Measurements from ENCODE around the gene TM4SF1. TPM values are rescaled to one million over a fixed set of nuclear protein-coding genes. Genes with fewer than 3 reads are reported as not detected.
"Not testable (repeated sequence)": the region's sequence is repeated elsewhere in the genome, so short reads cannot be mapped to it uniquely, and the experiment has no call there.

Gene TM4SF1
- total RNA-seq, 1 donor from 2014 or later, result not detected

GRCh38 chr3:149381173-149382100 is 4.0 kb upstream of the TM4SF1 start:
- no peaks in the 10 kb centered on the region for H3K36me3 ChIP-seq
- TF ChIP-seq EZH2 (IDR thresholded peaks at IDR 0.05), result no peak
- TF ChIP-seq CTCF (IDR thresholded peaks at IDR 0.05), result no peak
- no peak for TF ChIP-seq EZH2phosphoT487 (IDR thresholded peaks at IDR 0.05)
- no peaks in the 10 kb centered on the region for H3K9me3 ChIP-seq (ENCODE audit: low read depth)
- no peaks in the 10 kb centered on the region for H4K20me1 ChIP-seq (ENCODE audit: low read depth)
- peaks cover 6% of the 10 kb centered on the region for H3K36me3 Mint-ChIP-seq
- peaks cover 12% of the 10 kb centered on the region for H3K4me1 ChIP-seq
- H3K27me3 Mint-ChIP-seq (ENCODE audit: insufficient read depth, low read depth), result peaks cover 12% of the 10 kb centered on the region
- H3F3A ChIP-seq (ENCODE audit: low read depth), result peaks cover 7% of the 10 kb centered on the region
- no peak overlapping the region for H3K4me3 ChIP-seq
- H3K9me3 Mint-ChIP-seq, result peaks cover 20% of the 10 kb centered on the region
- H3K27me3 ChIP-seq, result no peaks in the 10 kb centered on the region
- H3K79me2 ChIP-seq (ENCODE audit: low read depth), result no peaks in the 10 kb centered on the region
- H3K4me1 Mint-ChIP-seq, result peaks cover 22% of the 10 kb centered on the region
- no peak overlapping the region for H3K4me2 ChIP-seq
- H3K4me3 Mint-ChIP-seq, result no peak overlapping the region
- no peak overlapping the region for H3K27ac ChIP-seq
- DNase-seq (ENCODE audit: low spot score), result no peak
- no peak overlapping the region for H3K27ac Mint-ChIP-seq
- H2AFZ ChIP-seq (replicated peaks), result no peak overlapping the region
- no peak overlapping the region for H3K9ac ChIP-seq

- H3K36me3 Mint-ChIP-seq; H3K79me2 ChIP-seq (ENCODE audit: low read depth); H3K27ac Mint-ChIP-seq; H3K4me3 ChIP-seq; H3K27ac ChIP-seq; H3K4me2 ChIP-seq; H3K9ac ChIP-seq; H3K36me3 ChIP-seq; H3K9me3 ChIP-seq (ENCODE audit: low read depth); H3F3A ChIP-seq (ENCODE audit: low read depth); H3K4me3 Mint-ChIP-seq; H4K20me1 ChIP-seq (ENCODE audit: low read depth); H3K27me3 ChIP-seq; DNase-seq (ENCODE audit: low spot score); H2AFZ ChIP-seq (replicated peaks): not testable (repeated sequence)
- peaks cover 20% of the 10 kb centered on the region for H3K4me1 Mint-ChIP-seq
- H3K9me3 Mint-ChIP-seq, result peaks cover 20% of the 10 kb centered on the region
- H3K4me1 ChIP-seq, result peaks cover 12% of the 10 kb centered on the region
- H3K27me3 Mint-ChIP-seq (ENCODE audit: insufficient read depth, low read depth), result peaks cover 12% of the 10 kb centered on the region
Measured at GRCh38 chr3:149380220-149380619, 2.8 kb upstream of the TM4SF1 start.

GRCh38 chr3:149378478-149379309 is 1.2 kb upstream of the TM4SF1 start:
- H3K4me3 Mint-ChIP-seq, result no peak overlapping the region
- TF ChIP-seq EZH2 (IDR thresholded peaks at IDR 0.05), result no peak
- TF ChIP-seq EZH2phosphoT487 (IDR thresholded peaks at IDR 0.05), result no peak
- no peak for TF ChIP-seq CTCF (IDR thresholded peaks at IDR 0.05)
- H3K9ac ChIP-seq, result no peak overlapping the region

More at GRCh38 chr3:149378478-149379309, 1.2 kb upstream of the TM4SF1 start:
- Histone ChIP-seq H3K4me3 (no peak overlapping the region), H3K4me1 (peaks cover 12% of the 10 kb centered on the region), H3K9me3 (ENCODE audit: low read depth) (no peaks in the 10 kb centered on the region), H3K27ac (no peak overlapping the region), H3K27me3 (no peaks in the 10 kb centered on the region), H3K36me3 (no peaks in the 10 kb centered on the region), H2AFZ (replicated peaks) (no peak overlapping the region), H3F3A (ENCODE audit: low read depth) (peaks cover 7% of the 10 kb centered on the region), H3K4me2 (no peak overlapping the region), H4K20me1 (ENCODE audit: low read depth) (no peaks in the 10 kb centered on the region), H3K79me2 (ENCODE audit: low read depth) (no peaks in the 10 kb centered on the region)
- peaks cover 12% of the 10 kb centered on the region for H3K27me3 Mint-ChIP-seq (ENCODE audit: insufficient read depth, low read depth)
- H3K4me1 Mint-ChIP-seq, result peaks cover 20% of the 10 kb centered on the region
- peaks cover 20% of the 10 kb centered on the region for H3K9me3 Mint-ChIP-seq
- H3K36me3 Mint-ChIP-seq, result peaks cover 6% of the 10 kb centered on the region
- no peak for DNase-seq (ENCODE audit: low spot score)
- H3K27ac Mint-ChIP-seq, result no peak overlapping the region
